ENCODE data around the gene RASAL1. TPM values are rescaled to one million over a fixed set of nuclear protein-coding genes. Genes with fewer than 3 reads are reported as not detected.

RASAL1 gene
- total RNA-seq, 1 experiment from 2014 or later, result 8.1 TPM

DNA sequence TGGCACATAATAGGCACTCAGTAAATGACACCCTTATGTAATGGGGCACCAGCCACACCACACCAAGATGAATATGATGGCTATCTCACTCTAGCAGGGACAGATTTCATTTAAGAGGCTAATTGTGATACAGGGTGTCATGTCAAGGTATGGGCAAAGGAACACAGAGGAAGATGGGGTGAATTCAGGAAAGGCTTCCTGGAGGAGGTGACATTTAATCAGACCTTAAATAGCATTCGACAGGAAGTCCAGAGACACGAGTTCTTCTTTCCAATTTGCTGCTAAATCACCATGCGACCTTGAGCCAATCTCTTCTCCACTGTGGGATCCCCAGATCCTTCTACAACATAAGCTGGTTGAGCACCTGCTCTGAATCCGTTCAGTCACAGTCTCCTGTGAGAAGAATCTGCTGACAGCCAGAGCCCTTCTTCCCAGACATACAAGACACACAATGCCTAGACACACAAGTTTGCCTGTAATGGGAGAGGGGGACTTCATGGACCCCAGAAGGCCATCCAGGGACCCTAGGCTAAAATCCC, 80.5 kb downstream of the RASAL1 start (continued):
- TF ChIP-seq ATF2 (CRISPR knock-in tag; IDR thresholded peaks at IDR 0.05; ENCODE audit: borderline replicate concordance, low read depth) (no peak), EMX1 (CRISPR knock-in tag; IDR thresholded peaks at IDR 0.05) (no peak), NFATC4 (CRISPR knock-in tag; IDR thresholded peaks at IDR 0.05) (no peak)

DNA sequence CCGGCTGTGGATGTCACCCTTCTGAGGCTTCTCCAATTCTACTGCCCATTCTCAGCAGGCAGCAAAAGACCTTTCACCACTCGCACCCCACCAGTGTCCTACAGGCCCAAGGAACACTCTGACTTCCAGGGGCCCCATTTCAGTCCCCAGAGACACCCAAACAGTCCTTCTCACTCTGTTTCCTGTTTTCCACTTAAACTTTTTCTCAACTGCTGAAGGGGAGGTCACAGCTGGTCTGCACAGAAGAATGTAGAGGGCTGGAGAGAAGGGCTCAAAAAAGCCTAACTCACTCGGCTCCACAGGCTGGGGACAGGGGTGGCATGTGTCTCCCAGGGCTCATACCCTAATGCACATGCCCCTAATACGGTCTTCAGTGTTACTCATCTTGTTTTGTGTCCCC, 83.2 kb downstream of the RASAL1 start:
- no peak for ATAC-seq
- H3K27me3 Mint-ChIP-seq (ENCODE audit: low read depth), result peaks cover 47% of the 10 kb centered on the region
- CTCF ChIA-PET, result interaction anchor here (1.7 kb wide), 1 partner anchor 41 kb away, joined by 5 read pairs; no protein-coding TSS in a partner anchor
- H3K36me3 Mint-ChIP-seq, result no peaks in the 10 kb centered on the region
- H3K4me1 Mint-ChIP-seq, result peaks cover 3% of the 10 kb centered on the region; the same call in 1 of the 2 replicates
- POLR2A ChIA-PET, result no interaction called here
- H3K27ac Mint-ChIP-seq, result no peak overlapping the region
- no peak for DNase-seq (ENCODE audit: low spot score)
- H3K9me3 Mint-ChIP-seq, result no peaks in the 10 kb centered on the region
- TF ChIP-seq MXD4 (CRISPR knock-in tag; IDR thresholded peaks at IDR 0.05; ENCODE audit: borderline replicate concordance) (no peak), GTF2I (CRISPR knock-in tag; conservative IDR thresholded peaks at IDR 0.05) (no peak), SMAD3 (CRISPR knock-in tag; IDR thresholded peaks at IDR 0.05; ENCODE audit: borderline replicate concordance) (no peak), ESRRA (CRISPR knock-in tag; IDR thresholded peaks at IDR 0.05; ENCODE audit: borderline replicate concordance) (no peak), NFYB (CRISPR knock-in tag; conservative IDR thresholded peaks at IDR 0.05; ENCODE audit: low read depth) (no peak), JAZF1 (CRISPR knock-in tag; IDR thresholded peaks at IDR 0.05) (no peak), PRRX2 (CRISPR knock-in tag; IDR thresholded peaks at IDR 0.05) (no peak)
- H3K4me3 Mint-ChIP-seq, result no peak overlapping the region

DNA sequence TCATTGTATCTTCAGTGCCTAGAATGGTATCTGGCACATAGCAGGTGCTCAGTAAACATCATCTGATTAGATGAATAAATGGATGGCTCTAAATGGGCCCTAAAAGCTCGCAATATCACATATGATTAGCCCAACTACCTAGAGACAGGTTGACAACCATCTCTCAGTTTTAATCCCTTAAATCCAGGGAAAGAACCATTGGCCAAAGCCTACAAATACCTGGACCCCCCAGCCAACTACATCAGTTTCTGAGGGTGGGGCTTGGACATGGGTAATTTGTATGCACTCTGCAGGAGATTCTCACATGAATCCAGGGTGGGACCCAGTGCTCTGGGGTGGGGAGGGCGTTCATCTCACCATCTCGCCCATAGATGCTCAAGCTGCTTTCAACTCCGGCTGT, 83.8 kb downstream of the RASAL1 start:
- TF ChIP-seq ZSCAN18 (CRISPR knock-in tag; IDR thresholded peaks at IDR 0.05) (no peak), FOXP1 (CRISPR knock-in tag; IDR thresholded peaks at IDR 0.05; ENCODE audit: borderline replicate concordance) (no peak), GABPB1 (CRISPR knock-in tag; IDR thresholded peaks at IDR 0.05) (no peak), ZNF671 (CRISPR knock-in tag; IDR thresholded peaks at IDR 0.05) (no peak), USF1 (CRISPR knock-in tag; IDR thresholded peaks at IDR 0.05) (no peak), NR2C2 (CRISPR knock-in tag; IDR thresholded peaks at IDR 0.05) (no peak), ZNF232 (CRISPR knock-in tag; IDR thresholded peaks at IDR 0.05) (no peak), NFATC4 (CRISPR knock-in tag; IDR thresholded peaks at IDR 0.05) (no peak), IRF1 (CRISPR knock-in tag; IDR thresholded peaks at IDR 0.05) (no peak), KAT7 (CRISPR knock-in tag; IDR thresholded peaks at IDR 0.05; ENCODE audit: borderline replicate concordance) (no peak), ATF6 (CRISPR knock-in tag; IDR thresholded peaks at IDR 0.05) (no peak), ZNF138 (CRISPR knock-in tag; conservative IDR thresholded peaks at IDR 0.05) (no peak), SP1 (CRISPR knock-in tag; conservative IDR thresholded peaks at IDR 0.05) (no peak), GTF2I (CRISPR knock-in tag; conservative IDR thresholded peaks at IDR 0.05) (no peak), TP53 (CRISPR knock-in tag; IDR thresholded peaks at IDR 0.05) (no peak), TEAD4 (CRISPR knock-in tag; IDR thresholded peaks at IDR 0.05) (no peak)
- TF ChIP-seq, protein P1, sequence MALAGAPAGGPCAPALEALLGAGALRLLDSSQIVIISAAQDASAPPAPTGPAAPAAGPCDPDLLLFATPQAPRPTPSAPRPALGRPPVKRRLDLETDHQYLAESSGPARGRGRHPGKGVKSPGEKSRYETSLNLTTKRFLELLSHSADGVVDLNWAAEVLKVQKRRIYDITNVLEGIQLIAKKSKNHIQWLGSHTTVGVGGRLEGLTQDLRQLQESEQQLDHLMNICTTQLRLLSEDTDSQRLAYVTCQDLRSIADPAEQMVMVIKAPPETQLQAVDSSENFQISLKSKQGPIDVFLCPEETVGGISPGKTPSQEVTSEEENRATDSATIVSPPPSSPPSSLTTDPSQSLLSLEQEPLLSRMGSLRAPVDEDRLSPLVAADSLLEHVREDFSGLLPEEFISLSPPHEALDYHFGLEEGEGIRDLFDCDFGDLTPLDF (CRISPR knock-in tag; IDR thresholded peaks at IDR 0.05), result no peak
- peaks cover 47% of the 10 kb centered on the region for H3K27me3 Mint-ChIP-seq (ENCODE audit: low read depth)
- DNase-seq (ENCODE audit: low spot score) (no peak), ATAC-seq (no peak)
- no peak overlapping the region for H3K27ac Mint-ChIP-seq
- CTCF ChIA-PET, result interaction anchor here (1.0 to 1.7 kb wide), 2 partner anchors 41 to 42 kb away, joined by 5 read pairs; no protein-coding TSS in a partner anchor
- no peaks in the 10 kb centered on the region for H3K9me3 Mint-ChIP-seq
- peaks cover 3% of the 10 kb centered on the region; the same call in 1 of the 2 replicates for H3K4me1 Mint-ChIP-seq
- no peaks in the 10 kb centered on the region for H3K36me3 Mint-ChIP-seq
- POLR2A ChIA-PET, result no interaction called here
- no peak overlapping the region for H3K4me3 Mint-ChIP-seq
